Measurements from ENCODE around the gene DNMBP. TPM values are rescaled to one million over a fixed set of nuclear protein-coding genes. Genes with fewer than 3 reads are reported as not detected.
"Not testable (repeated sequence)": the region's sequence is repeated elsewhere in the genome, so short reads cannot be mapped to it uniquely, and the experiment has no call there.

DNMBP gene
- total RNA-seq, 2 experiments from 2014 or later, result 5.2 to 6.0 TPM

GRCh38 chr10:99973190-99973589, 36.6 kb downstream of the DNMBP start:
- POLR2A ChIA-PET, result no interaction called here
- Mint-ChIP-seq H3K36me3 (peaks cover 14% of the 10 kb centered on the region), H3K27me3 (no peaks in the 10 kb centered on the region), H3K4me1 (peaks cover 1% of the 10 kb centered on the region), H3K4me3 (no peak overlapping the region), H3K9me3 (no peaks in the 10 kb centered on the region), H3K27ac (no peak overlapping the region)
- ATAC-seq (ENCODE audit: low read depth) (no peak), DNase-seq (no peak)

GRCh38 chr10:99967961-99968360, 41.8 kb downstream of the DNMBP start:
- peaks cover 14% of the 10 kb centered on the region for H3K36me3 Mint-ChIP-seq
- H3K4me3 Mint-ChIP-seq, result no peak overlapping the region
- ATAC-seq (ENCODE audit: low read depth), result no peak
- peaks cover 6% of the 10 kb centered on the region for H3K4me1 Mint-ChIP-seq
- POLR2A ChIA-PET, result no interaction called here
- no peak overlapping the region for H3K27ac Mint-ChIP-seq
- DNase-seq, result no peak
- no peaks in the 10 kb centered on the region for H3K9me3 Mint-ChIP-seq
- H3K27me3 Mint-ChIP-seq, result no peaks in the 10 kb centered on the region

- Mint-ChIP-seq H3K36me3 (peaks cover 14% of the 10 kb centered on the region), H3K27me3 (no peaks in the 10 kb centered on the region), H3K9me3 (no peaks in the 10 kb centered on the region), H3K4me1 (peaks cover 6% of the 10 kb centered on the region), H3K4me3 (no peak overlapping the region), H3K27ac (no peak overlapping the region)
- DNase-seq (no peak), ATAC-seq (ENCODE audit: low read depth) (no peak)
- POLR2A ChIA-PET, result no interaction called here
These were observed 43.4 kb downstream of the DNMBP start for GRCh38 chr10:99966306-99966705.

GRCh38 chr10:99965700-99966099, 44.0 kb downstream of the DNMBP start:
- Mint-ChIP-seq H3K36me3 (peaks cover 9% of the 10 kb centered on the region), H3K4me3 (no peak overlapping the region)

GRCh38 chr10:99964791-99965190, 45.0 kb downstream of the DNMBP start:
- Mint-ChIP-seq H3K36me3 (peaks cover 2% of the 10 kb centered on the region), H3K9me3 (no peaks in the 10 kb centered on the region), H3K27me3 (no peaks in the 10 kb centered on the region), H3K4me1 (peaks cover 5% of the 10 kb centered on the region), H3K4me3 (no peak overlapping the region), H3K27ac (no peak overlapping the region)
- ATAC-seq (ENCODE audit: low read depth), result no peak
- POLR2A ChIA-PET, result no interaction called here
- no peak for DNase-seq

More at GRCh38 chr10:99965700-99966099, 44.0 kb downstream of the DNMBP start:
- H3K27me3 Mint-ChIP-seq, result no peaks in the 10 kb centered on the region
- H3K4me1 Mint-ChIP-seq, result peaks cover 6% of the 10 kb centered on the region
- no peak for DNase-seq
- H3K27ac Mint-ChIP-seq, result no peak overlapping the region
- H3K9me3 Mint-ChIP-seq, result no peaks in the 10 kb centered on the region
- POLR2A ChIA-PET, result no interaction called here
- ATAC-seq (ENCODE audit: low read depth), result no peak

GRCh38 chr10:99963467-99964165, 46.1 kb downstream of the DNMBP start:
- H3K36me3 Mint-ChIP-seq; DNase-seq; ATAC-seq (ENCODE audit: low read depth); POLR2A ChIA-PET; H3K4me1 Mint-ChIP-seq; H3K27ac Mint-ChIP-seq; H3K9me3 Mint-ChIP-seq; H3K4me3 Mint-ChIP-seq; H3K27me3 Mint-ChIP-seq: not testable (repeated sequence)

GRCh38 chr10:99958806-99959205, 50.9 kb downstream of the DNMBP start:
- Mint-ChIP-seq H3K27me3 (no peaks in the 10 kb centered on the region), H3K9me3 (no peaks in the 10 kb centered on the region), H3K4me3 (no peak overlapping the region), H3K4me1 (no peaks in the 10 kb centered on the region), H3K27ac (no peak overlapping the region), H3K36me3 (peaks cover 14% of the 10 kb centered on the region)
- POLR2A ChIA-PET, result no interaction called here
- DNase-seq, result no peak
- no peak for ATAC-seq (ENCODE audit: low read depth)

GRCh38 chr10:99958302-99958701, 51.4 kb downstream of the DNMBP start:
- H3K9me3 Mint-ChIP-seq, result no peaks in the 10 kb centered on the region
- H3K36me3 Mint-ChIP-seq, result peaks cover 14% of the 10 kb centered on the region
- no peaks in the 10 kb centered on the region for H3K27me3 Mint-ChIP-seq
- DNase-seq, result no peak
- H3K4me3 Mint-ChIP-seq, result no peak overlapping the region
- H3K4me1 Mint-ChIP-seq, result no peaks in the 10 kb centered on the region
- POLR2A ChIA-PET, result no interaction called here
- no peak overlapping the region for H3K27ac Mint-ChIP-seq
- no peak for ATAC-seq (ENCODE audit: low read depth)

GRCh38 chr10:99953510-99953909, 56.2 kb downstream of the DNMBP start:
- H3K27me3 Mint-ChIP-seq; POLR2A ChIA-PET; H3K27ac Mint-ChIP-seq; ATAC-seq (ENCODE audit: low read depth); H3K4me3 Mint-ChIP-seq; H3K4me1 Mint-ChIP-seq; DNase-seq: not testable (repeated sequence)
- Mint-ChIP-seq H3K36me3 (peaks cover 32% of the 10 kb centered on the region), H3K9me3 (peaks cover 15% of the 10 kb centered on the region)

- Mint-ChIP-seq H3K9me3 (peaks cover 15% of the 10 kb centered on the region), H3K4me3 (no peak overlapping the region), H3K27me3 (no peaks in the 10 kb centered on the region), H3K4me1 (no peaks in the 10 kb centered on the region), H3K36me3 (peaks cover 32% of the 10 kb centered on the region), H3K27ac (no peak overlapping the region)
- POLR2A ChIA-PET, result no interaction called here
- DNase-seq (no peak), ATAC-seq (ENCODE audit: low read depth) (no peak)
These were observed 56.9 kb downstream of the DNMBP start for GRCh38 chr10:99952799-99953198.

DNA sequence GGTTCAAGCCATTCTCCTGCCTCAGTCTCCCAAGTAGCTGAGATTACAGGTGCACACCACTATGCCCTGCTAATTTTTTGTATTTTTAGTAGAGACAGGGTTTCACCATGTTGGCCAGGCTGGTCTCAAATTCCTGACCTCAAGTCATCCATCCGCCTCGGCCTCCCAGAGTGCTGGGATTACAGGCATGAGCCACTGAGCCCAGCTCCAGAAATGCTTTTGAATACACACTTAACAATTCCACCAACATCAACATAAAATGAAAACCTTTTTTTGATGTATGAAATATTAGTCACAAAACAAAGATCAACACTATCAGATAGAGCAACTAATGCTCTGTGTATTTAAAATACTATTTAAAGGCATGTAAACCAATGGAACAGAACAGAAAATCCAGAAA, 63.7 kb downstream of the DNMBP start:
- H3K27me3 Mint-ChIP-seq; POLR2A ChIA-PET; H3K4me3 Mint-ChIP-seq; H3K9me3 Mint-ChIP-seq; DNase-seq; H3K4me1 Mint-ChIP-seq; ATAC-seq (ENCODE audit: low read depth); H3K27ac Mint-ChIP-seq: not testable (repeated sequence)
- peaks cover 12% of the 10 kb centered on the region for H3K36me3 Mint-ChIP-seq

- no peak overlapping the region for H3K4me3 Mint-ChIP-seq
- DNase-seq (no peak), ATAC-seq (ENCODE audit: low read depth) (no peak)
- POLR2A ChIA-PET, result no interaction called here
- no peaks in the 10 kb centered on the region for H3K27me3 Mint-ChIP-seq
- H3K4me1 Mint-ChIP-seq, result no peaks in the 10 kb centered on the region
- peaks cover 7% of the 10 kb centered on the region for H3K36me3 Mint-ChIP-seq
- peaks cover 7% of the 10 kb centered on the region for H3K9me3 Mint-ChIP-seq
- no peak overlapping the region for H3K27ac Mint-ChIP-seq
These were observed 64.5 kb downstream of the DNMBP start for GRCh38 chr10:99945263-99945662.

DNA sequence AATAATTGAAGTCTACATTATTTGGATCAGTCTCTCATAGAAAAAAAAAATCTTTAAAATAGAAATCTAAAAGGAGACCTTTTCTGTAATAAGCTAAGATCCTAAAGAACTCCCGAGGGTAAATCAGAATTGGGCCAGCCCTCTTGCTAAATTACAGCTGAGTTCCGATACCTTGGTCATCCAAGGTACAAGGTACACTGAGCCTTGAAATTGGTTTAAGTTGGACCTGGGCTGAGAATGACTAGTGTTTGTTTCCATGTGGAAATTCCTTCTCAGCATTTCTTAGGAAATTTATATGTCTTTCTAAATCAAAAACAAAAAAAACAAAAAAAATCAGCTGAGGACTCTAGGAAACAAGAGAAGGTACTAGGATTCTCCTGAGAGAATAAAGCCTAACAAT, 64.9 kb downstream of the DNMBP start:
- ATAC-seq (ENCODE audit: low read depth), result no peak

DNA sequence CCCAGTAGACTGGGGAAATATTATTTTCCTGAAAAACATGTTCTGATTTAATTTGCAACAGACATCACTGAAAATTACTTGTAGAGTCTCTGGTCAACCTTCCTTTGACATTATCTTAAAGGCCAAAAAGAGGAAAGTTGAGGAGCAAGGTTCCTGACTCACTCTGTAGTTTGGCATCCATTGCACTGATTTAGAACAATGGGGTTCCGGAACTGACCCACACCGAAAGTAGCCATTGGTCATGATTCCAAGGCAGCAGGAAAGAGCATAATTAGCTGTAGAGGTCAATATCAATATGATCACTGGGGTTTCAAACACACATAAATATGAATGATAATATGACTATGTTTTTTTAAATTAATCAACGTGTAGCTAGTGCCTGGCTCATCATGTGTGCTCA, 65.8 kb downstream of the DNMBP start:
- peaks cover 7% of the 10 kb centered on the region for H3K36me3 Mint-ChIP-seq
- no peak overlapping the region for H3K27ac Mint-ChIP-seq
- H3K4me3 Mint-ChIP-seq, result no peak overlapping the region

More for the DNA sequence above, 64.9 kb downstream of the DNMBP start:
- POLR2A ChIA-PET, result no interaction called here
- Mint-ChIP-seq H3K27me3 (no peaks in the 10 kb centered on the region), H3K4me1 (no peaks in the 10 kb centered on the region), H3K36me3 (peaks cover 7% of the 10 kb centered on the region), H3K4me3 (no peak overlapping the region), H3K9me3 (peaks cover 3% of the 10 kb centered on the region), H3K27ac (no peak overlapping the region)
- DNase-seq, result no peak

More for the DNA sequence above, 65.8 kb downstream of the DNMBP start:
- POLR2A ChIA-PET, result no interaction called here
- DNase-seq (no peak), ATAC-seq (ENCODE audit: low read depth) (no peak)
- Mint-ChIP-seq H3K4me1 (no peaks in the 10 kb centered on the region), H3K9me3 (peaks cover 3% of the 10 kb centered on the region), H3K27me3 (no peaks in the 10 kb centered on the region)

All from activated naive CD8-positive, alpha-beta T cell treated with anti-CD3 and anti-CD28 coated beads, Interleukin-2, amount 10 ng/mL, durations not matched to agents 7 days and 5 days (primary cell).